Stimulated activated CD4-positive, alpha-beta T cell treated with anti-CD3 and anti-CD28 coated beads, Interleukin-15, amount 100 ng/mL, for 48 hours (primary cell): ENCODE measurements around the gene BOC.
"Not testable (repeated sequence)": the region's sequence is repeated elsewhere in the genome, so short reads cannot be mapped to it uniquely, and the experiment has no call there.

Source experiments
- DNase-seq, 2 donors: peaks; one replicate each; pipeline ENCODE4 v3.0.0-alpha.2; 2020; ENCODE audit warnings: low read depth in 2 of 2

Gene BOC

DNA sequence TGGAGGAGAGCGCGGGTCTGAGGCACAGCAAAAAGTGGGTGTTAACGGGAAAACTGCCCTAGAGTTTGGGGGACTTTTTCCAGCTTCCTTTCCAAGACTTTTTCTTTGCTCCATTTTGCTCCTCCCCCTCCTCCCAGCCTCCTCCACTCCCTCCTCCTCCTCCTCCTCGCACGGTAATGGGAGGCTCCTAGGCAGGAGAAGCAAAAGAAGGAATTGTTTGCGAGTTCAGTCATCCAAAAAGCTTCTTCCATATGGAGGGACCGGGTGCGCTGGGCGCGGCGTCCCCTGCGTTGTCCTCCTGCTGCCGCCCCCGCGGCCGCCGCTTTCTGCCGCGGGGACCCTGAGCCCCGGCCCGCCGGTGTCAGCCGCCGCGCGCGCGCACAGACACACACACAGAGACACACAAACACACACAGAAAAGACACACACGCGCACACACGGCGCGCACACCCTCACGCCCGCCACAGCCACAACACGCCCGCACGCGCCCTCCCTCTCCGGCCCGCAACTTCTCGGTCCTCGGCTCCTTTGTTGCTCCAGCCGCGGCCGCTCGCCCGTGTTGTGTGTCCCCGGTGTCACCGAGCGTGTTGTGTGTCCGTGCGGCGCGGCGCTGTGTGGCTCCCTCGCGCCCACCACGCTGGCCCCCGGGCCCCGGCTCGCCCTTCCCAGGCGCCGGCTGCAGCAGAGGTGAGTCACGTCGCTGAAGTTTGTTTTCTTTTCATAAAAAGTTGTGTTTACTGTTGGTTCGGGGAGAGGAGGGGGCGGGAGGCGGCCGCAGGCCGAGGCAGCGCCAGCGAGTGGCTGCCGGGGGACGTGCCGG, at the start of gene BOC:
Gene BOC (plus strand): TSS at position 228 of the 820 bp plus-strand sequence. CDS start 38,246 bp downstream, outside the sequence.
- DNase-seq: no peak

DNA sequence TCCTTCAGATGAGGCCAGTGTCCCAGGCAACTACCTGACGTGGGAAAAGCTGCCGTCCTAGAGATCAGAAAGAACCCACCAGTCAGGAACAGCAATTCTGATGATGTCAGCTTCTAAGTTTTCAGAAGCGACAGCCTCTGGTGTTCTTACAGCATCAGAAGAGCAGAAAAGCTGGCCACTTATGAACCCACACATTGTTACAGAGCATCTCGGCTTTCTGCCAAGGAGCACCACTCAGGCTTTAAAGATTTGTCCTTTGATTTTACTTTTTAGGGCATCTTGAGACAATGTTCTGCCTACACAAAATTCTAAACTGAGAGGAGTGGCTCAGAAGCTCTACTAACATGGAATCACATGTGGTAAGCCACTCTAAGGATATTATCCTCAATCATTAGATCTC, 49.7 kb upstream of the BOC start:
- DNase-seq: no peak

DNA sequence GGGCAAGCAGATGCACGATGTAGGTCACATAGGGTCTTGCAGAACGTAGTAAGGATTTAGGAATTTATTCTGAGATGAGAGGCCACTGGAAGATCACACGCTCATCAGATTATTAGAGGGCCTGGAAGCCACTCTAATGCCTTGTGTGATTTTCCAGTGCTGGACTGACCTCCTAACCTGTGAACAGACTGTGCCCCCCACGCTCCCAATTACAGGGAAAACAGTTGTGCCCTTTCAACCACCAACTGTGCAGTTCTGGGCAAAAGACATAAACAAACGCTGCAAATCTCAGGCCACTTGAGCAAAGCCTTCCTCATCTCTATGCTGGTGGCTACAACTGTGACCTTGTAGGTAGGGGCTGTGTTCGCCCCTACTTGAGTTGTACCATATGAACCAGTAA, 48.2 kb upstream of the BOC start:
- DNase-seq: no peak

- no peak for DNase-seq
These were observed 45.5 kb upstream of the BOC start for GRCh38 chr3:113165841-113166240.

DNA sequence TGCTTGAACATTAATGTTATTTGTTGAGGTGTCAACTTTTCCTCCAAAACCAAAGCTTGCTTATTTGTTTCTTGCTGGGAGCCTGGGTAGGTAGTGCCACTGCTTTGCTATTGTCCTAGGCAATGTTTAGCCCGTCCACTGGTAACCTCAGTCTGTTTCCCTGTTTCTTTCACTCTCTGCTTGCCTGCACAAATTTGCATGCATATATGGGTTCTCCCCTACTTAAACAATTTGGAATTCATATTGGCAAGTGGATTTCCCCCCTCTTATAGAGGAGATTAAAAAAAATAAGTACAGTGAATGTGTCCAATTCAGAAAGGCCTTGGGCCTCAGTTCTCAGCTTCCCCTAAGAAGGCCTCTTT, 45.0 kb upstream of the BOC start:
- no peak for DNase-seq

- DNase-seq: no peak
These were observed 44.5 kb upstream of the BOC start for GRCh38 chr3:113166719-113167492.

- DNase-seq: no peak
These were observed 43.2 kb upstream of the BOC start for GRCh38 chr3:113167825-113168801.

GRCh38 chr3:113169891-113170452, 41.4 kb upstream of the BOC start:
- no peak for DNase-seq

GRCh38 chr3:113170771-113171170, 40.6 kb upstream of the BOC start:
- DNase-seq: no peak

DNA sequence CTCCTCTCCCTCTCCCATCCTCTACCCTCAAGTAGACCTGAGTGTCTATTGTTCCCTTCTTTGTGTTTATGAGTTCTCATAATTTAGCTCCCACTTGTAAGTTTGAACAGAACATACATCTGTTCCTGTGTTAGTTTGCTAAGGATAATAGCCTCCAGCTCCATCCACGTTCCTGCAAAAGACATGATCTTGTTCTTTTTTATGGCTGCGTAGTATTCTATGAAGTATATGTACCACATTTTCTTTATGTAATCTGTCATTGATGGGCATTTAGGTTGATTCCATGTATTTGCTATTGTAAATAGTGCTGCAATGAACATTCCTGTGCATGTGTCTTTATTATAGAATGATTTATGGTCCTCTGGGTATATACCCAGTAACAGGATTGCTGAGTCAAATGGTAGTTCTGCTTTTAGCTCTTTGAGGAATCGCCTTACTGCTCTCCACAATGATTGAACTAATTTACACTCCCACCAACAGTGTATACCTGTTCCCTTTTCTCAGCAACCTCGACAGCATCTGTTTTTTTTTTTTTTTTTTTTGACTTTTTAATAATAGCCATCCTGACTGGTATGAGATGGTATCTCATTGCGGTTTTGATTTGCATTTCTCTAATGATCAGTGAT, 39.6 kb upstream of the BOC start:
- DNase-seq: not testable (repeated sequence)

GRCh38 chr3:113173102-113173501, 38.3 kb upstream of the BOC start:
- no peak for DNase-seq

GRCh38 chr3:113174304-113174703, 37.1 kb upstream of the BOC start:
- no peak for DNase-seq

- DNase-seq: no peak
These were observed 36.4 kb upstream of the BOC start for GRCh38 chr3:113174801-113175485.

- no peak for DNase-seq
These were observed 33.8 kb upstream of the BOC start for GRCh38 chr3:113177526-113177925.

- no peak for DNase-seq
These were observed 32.0 kb upstream of the BOC start for GRCh38 chr3:113179235-113179824.

GRCh38 chr3:113183748-113184661, 27.4 kb upstream of the BOC start:
- DNase-seq: no peak

DNA sequence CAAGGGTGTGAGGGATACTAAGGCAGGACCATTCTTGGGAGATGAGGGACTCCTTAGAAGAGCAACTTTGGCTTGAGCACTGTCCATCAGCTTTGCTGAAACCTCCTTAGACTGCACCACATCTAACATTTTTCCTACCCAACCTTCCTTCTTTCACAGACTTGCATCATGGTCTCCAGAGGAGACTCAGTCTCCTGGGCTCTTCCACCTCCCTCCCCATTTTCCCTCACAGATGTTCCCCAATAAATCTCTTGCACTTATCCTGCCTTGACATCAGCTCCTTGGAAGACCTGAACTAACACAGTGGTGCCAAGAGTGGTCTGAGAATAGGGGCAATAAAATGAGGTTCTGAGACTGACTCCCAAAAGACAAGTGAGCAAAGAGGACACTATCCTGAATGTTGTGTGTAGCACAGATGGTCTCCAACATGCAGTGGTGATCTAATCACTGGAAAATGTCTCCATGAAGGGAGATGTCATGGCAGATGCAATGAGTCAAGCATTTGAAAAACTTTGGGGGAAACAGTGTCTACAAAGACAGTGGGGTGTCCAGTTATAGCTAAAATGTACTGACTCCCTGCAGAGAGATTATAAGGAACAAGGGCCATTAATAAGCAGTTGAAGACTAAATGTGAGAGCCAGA, 26.0 kb upstream of the BOC start:
- DNase-seq: no peak

DNA sequence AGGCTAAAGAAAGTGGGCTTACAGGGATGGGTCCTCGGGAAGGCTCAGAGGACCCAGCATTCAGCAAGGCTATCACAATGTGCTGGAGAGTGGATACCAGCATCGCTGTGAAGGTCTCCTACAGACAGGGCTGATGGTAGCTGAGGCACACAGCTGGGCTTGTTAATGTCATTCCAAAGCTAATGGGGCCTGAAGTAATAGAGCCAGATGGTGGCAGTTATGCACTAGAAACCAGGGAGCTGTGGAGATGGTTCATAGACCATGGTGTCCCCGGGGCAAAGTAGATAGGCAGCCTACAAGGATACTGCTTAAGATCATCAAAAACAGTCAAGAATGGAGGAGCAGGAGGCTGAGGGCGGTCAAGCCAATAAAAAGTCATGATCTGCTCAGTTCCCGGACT, 24.8 kb upstream of the BOC start:
- DNase-seq: no peak

- DNase-seq: no peak
These were observed 18.1 kb upstream of the BOC start for GRCh38 chr3:113193288-113193687.
